ENCODE data around the gene NKIRAS2. TPM values are rescaled to one million over a fixed set of nuclear protein-coding genes. Genes with fewer than 3 reads are reported as not detected.
A peak's percentile ranks its signal among the peaks of the same experiment; 100 is the strongest.

NKIRAS2 gene
- total and polyA plus RNA-seq, 2 of the 13 experiments (the other 11 are each of a cell fraction or from before 2014, with no cell fraction given), result 27.9 to 42.0 TPM

DNA sequence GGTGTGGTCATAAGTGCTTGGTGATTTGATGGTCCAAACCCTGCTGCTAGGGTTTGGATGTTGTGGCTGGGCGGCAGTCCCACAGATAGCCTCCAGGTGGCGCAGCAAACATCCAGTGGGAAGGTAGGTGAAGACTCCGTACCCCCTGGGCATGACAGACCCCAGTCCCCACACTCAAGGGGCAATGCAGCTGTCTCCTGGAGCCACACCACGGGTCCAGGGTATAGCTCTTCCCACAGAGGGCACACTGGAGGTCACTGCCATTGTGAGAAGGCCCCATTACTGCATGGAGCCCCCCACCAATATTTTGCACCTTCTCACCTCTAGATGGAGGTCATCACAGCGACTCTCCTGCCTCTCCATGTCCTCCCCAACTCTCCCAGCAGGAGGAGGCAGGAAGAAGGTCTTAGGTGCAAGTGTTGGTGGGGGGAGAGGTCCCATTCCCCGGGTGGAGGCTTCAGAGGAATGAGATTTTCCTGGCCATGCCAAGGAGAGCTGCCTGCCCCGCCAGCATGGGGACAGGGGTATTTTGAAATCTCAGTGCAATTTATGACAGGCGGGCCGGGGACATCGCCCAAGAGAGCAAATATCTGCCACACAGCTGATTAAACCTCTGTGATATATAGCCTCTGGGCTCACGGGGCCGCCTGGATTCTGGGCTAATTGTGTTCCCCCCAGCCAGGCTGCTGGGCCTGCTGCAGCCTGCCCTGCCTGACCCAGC, 47.6 kb downstream of the NKIRAS2 start (continued):
- no peak for TF ChIP-seq NONO (IDR thresholded peaks at IDR 0.05)
- TF ChIP-seq NONO (CRISPR knock-in tag; conservative IDR thresholded peaks at IDR 0.05), result no peak
- no peak for TF ChIP-seq MAFF (IDR thresholded peaks at IDR 0.05; ENCODE audit: low read depth, low read length)
- no peak for TF ChIP-seq EHMT2 (IDR thresholded peaks at IDR 0.05; ENCODE audit: borderline replicate concordance, low read depth, low read length)
- TF ChIP-seq THAP9 (CRISPR knock-in tag; IDR thresholded peaks at IDR 0.05; ENCODE audit: borderline replicate concordance), result peak; percentile 62; the same call in 1 of the 2 replicates
- no peak for TF ChIP-seq MLLT10 (CRISPR knock-in tag; IDR thresholded peaks at IDR 0.05)
- no peak for TF ChIP-seq CBX5 (CRISPR knock-in tag; IDR thresholded peaks at IDR 0.05; ENCODE audit: borderline replicate concordance)
- no peak for TF ChIP-seq RAD51 (IDR thresholded peaks at IDR 0.05; ENCODE audit: borderline replicate concordance)
- TF ChIP-seq ZNF234 (CRISPR knock-in tag; conservative IDR thresholded peaks at IDR 0.05), result no peak
- peak; percentile 47; the same call in 1 of the 2 replicates for TF ChIP-seq NRL (CRISPR knock-in tag; IDR thresholded peaks at IDR 0.05; ENCODE audit: borderline replicate concordance)
- TF ChIP-seq BORCS8-MEF2B (CRISPR knock-in tag; IDR thresholded peaks at IDR 0.05), result 0 out of 2 replicates have a peak, but pooled peaks have one; percentile 42
- TF ChIP-seq, protein P1, sequence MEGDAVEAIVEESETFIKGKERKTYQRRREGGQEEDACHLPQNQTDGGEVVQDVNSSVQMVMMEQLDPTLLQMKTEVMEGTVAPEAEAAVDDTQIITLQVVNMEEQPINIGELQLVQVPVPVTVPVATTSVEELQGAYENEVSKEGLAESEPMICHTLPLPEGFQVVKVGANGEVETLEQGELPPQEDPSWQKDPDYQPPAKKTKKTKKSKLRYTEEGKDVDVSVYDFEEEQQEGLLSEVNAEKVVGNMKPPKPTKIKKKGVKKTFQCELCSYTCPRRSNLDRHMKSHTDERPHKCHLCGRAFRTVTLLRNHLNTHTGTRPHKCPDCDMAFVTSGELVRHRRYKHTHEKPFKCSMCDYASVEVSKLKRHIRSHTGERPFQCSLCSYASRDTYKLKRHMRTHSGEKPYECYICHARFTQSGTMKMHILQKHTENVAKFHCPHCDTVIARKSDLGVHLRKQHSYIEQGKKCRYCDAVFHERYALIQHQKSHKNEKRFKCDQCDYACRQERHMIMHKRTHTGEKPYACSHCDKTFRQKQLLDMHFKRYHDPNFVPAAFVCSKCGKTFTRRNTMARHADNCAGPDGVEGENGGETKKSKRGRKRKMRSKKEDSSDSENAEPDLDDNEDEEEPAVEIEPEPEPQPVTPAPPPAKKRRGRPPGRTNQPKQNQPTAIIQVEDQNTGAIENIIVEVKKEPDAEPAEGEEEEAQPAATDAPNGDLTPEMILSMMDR (CRISPR knock-in tag; IDR thresholded peaks at IDR 0.05), result peak; percentile 96
- TF ChIP-seq SIN3B (IDR thresholded peaks at IDR 0.05; ENCODE audit: low read length), result no peak
- TF ChIP-seq ZNF850 (CRISPR knock-in tag; conservative IDR thresholded peaks at IDR 0.05), result no peak
- no peak for TF ChIP-seq ZNF512B (CRISPR knock-in tag; IDR thresholded peaks at IDR 0.05; ENCODE audit: borderline replicate concordance)
- no peak for TF ChIP-seq ZFP62 (CRISPR knock-in tag; IDR thresholded peaks at IDR 0.05)
- no peak for TF ChIP-seq MYC (CRISPR knock-in tag; IDR thresholded peaks at IDR 0.05; ENCODE audit: borderline replicate concordance)
- TF ChIP-seq ETV6 (CRISPR knock-in tag; conservative IDR thresholded peaks at IDR 0.05), result no peak
- TF ChIP-seq CBX2 (IDR thresholded peaks at IDR 0.05; ENCODE audit: low read depth, low read length), result no peak
- no peak for TF ChIP-seq CBX2 (CRISPR knock-in tag; IDR thresholded peaks at IDR 0.05; ENCODE audit: low read depth)
- TF ChIP-seq ZNF431 (CRISPR knock-in tag; IDR thresholded peaks at IDR 0.05; ENCODE audit: borderline replicate concordance, low read depth), result no peak
- no peak for TF ChIP-seq ATF2 (CRISPR knock-in tag; IDR thresholded peaks at IDR 0.05)

Measured in HepG2 (cell line).